HG03280 (cell line): Measurements from ENCODE around the gene UQCC5.
A peak's percentile ranks its signal among the peaks of the same experiment; 100 is the strongest.

Experiments used
- ATAC-seq: cut with Tn5 transposase; IDR thresholded peaks from one replicate; pipeline ENCODE4 v1.9.1; 2021; ENCODE audit warnings: mild to moderate bottlenecking, moderate library complexity; ENCODE audit not compliant: unreplicated experiment

The UQCC5 gene, protein sequence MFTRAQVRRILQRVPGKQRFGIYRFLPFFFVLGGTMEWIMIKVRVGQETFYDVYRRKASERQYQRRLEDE

DNA sequence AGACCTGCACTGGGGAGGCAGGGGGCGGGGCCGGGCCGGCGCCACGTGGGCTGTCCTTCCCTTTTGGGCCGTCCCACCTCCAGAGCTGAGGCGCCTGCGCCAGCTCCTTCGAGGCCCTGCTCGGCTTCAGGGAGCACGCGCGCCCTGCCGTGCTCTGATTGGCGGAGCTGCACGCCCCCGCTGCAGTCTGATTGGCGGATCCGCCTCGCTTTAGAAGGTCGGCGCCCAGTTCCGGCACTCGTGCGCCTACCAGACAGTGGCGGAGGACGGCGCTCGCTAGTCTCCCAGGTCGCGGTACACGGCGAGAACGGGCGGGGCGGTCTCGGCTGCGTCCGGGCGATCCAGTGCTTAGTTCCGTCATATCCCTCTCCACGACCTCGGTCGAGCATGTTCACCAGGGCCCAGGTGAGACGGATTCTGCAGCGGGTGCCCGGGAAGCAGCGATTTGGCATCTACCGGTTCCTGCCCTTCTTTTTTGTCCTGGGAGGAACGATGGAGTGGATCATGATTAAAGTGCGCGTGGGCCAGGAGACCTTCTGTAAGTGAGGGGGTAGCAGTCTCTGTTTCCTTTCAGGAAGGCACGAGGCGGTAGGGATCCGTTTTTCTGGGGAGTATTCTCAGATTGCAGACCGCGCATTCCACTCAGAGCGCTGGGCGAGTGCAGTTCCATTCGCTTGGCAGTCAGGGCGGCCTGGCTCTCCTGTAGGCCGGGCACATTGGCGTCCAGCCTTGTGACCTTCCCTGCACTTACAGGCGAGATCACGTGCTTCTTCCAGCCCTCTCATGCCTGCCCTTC lies at the start of gene UQCC5:
UQCC5 (plus strand) TSS at position 237 of the 796 bp plus-strand sequence; CDS start at position 388, 151 bp downstream.
- peak; percentile 83 for ATAC-seq

- no peak for ATAC-seq
Observed at GRCh38 chr3:52487050-52487787, 49.2 kb upstream of the UQCC5 start.

DNA sequence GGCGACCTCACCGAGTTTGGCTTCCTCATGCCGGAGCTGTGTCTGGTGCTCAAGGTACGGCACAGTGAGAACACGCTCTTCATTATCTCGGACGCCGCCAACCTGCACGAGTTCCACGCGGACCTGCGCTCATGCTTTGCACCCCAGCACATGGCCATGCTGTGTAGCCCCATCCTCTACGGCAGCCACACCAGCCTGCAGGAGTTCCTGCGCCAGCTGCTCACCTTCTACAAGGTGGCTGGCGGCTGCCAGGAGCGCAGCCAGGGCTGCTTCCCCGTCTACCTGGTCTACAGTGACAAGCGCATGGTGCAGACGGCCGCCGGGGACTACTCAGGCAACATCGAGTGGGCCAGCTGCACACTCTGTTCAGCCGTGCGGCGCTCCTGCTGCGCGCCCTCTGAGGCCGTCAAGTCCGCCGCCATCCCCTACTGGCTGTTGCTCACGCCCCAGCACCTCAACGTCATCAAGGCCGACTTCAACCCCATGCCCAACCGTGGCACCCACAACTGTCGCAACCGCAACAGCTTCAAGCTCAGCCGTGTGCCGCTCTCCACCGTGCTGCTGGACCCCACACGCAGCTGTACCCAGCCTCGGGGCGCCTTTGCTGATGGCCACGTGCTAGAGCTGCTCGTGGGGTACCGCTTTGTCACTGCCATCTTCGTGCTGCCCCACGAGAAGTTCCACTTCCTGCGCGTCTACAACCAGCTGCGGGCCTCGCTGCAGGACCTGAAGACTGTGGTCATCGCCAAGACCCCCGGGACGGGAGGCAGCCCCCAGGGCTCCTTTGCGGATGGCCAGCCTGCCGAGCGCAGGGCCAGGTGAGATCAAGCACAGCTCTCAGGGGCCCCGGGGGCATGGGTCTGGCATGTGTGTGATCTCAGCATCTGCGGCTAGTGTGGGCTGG lies 48.4 kb upstream of the UQCC5 start:
- ATAC-seq, result no peak

GRCh38 chr3:52488746-52489145 lies 47.7 kb upstream of the UQCC5 start:
- ATAC-seq, result no peak

GRCh38 chr3:52489453-52489852 lies 47.0 kb upstream of the UQCC5 start:
- ATAC-seq, result no peak

- ATAC-seq, result no peak
Observed at GRCh38 chr3:52490035-52490938, 46.1 kb upstream of the UQCC5 start.

- no peak for ATAC-seq
Observed at GRCh38 chr3:52490939-52491526, 45.4 kb upstream of the UQCC5 start.

- no peak for ATAC-seq
Observed at GRCh38 chr3:52492059-52492458, 44.3 kb upstream of the UQCC5 start.

DNA sequence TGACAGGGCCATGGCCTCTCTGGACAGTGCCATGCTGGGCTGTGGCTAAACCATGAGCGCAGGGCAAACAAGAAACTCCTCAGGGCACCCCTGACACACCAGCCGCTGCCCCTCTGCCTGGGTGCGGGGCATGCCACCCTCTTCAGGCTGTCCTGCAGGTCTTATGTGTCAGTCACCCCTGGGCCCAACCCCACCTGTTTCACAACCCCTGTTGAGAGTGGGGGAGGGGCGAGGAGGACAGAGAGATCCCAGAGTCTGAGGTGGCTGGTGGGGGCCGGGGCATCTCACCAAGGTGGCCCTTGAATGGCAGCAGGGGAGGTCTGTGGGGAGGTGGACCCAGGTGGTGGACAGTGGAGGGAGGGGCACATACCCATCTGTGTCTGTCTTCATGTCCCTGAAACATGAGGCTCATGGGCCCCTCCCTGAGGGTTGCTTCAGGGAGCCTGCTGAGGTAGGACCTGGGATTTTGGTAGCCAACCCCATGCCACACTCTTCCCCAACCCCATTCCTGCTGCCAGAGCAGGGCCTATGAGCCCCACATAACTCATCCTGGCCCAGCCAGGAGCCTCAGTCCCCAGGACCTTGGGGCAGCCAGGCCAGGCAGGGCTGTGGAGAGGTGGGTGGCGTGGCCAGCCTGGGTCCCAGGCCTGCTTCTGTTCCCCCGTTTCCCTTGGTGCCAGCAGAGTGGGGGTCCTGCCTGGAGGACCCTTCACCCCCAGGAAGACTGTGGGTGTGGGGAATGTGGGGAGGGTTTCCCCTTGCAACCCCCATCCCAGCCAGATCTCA lies 43.0 kb upstream of the UQCC5 start:
- no peak for ATAC-seq

GRCh38 chr3:52494445-52494844 lies 42.0 kb upstream of the UQCC5 start:
- ATAC-seq, result no peak

GRCh38 chr3:52494886-52495495 lies 41.4 kb upstream of the UQCC5 start, which contains the start of gene STAB1:
STAB1 (plus strand) TSS chr3:52495338; CDS start chr3:52495414, 76 bp downstream.
- no peak for ATAC-seq

- no peak for ATAC-seq
Observed at GRCh38 chr3:52495777-52496602, 40.4 kb upstream of the UQCC5 start.

- no peak for ATAC-seq
Observed at GRCh38 chr3:52498137-52499054, 38.0 kb upstream of the UQCC5 start.

DNA sequence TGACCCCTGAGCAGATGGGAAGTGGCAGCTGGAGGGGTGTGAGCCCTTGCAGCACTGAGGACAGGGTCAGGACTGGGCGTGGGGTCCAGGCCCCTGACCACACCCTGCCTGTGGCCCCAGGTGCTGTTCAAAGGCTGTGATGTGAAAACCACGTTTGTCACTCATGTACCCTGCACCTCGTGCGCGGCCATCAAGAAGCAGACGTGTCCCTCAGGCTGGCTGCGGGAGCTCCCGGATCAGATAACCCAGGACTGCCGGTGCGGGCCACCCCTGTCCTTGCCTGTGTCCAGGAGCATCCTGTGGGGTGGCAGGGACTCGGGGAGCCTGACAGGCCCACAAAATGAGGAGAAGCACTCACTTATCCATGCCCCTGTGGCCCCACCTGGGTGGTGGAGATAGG lies 35.4 kb upstream of the UQCC5 start:
- no peak for ATAC-seq

- ATAC-seq, result no peak
Observed at GRCh38 chr3:52502001-52502400, 34.4 kb upstream of the UQCC5 start.

- ATAC-seq, result no peak
Observed at GRCh38 chr3:52502808-52503350, 33.5 kb upstream of the UQCC5 start.
